DOHH2 (cell line): ENCODE results near the gene HMCN2.

Experiments used
- EZH2phosphoT487 ChIP-seq: fragments of 200-600 bp; sonication (generic); IDR thresholded peaks from 2 replicates; pipeline ENCODE4 v1.6.1; 2017; ENCODE audit warnings: borderline replicate concordance, mild to moderate bottlenecking, antibody characterized with exemption, low read length, moderate library complexity, mixed read lengths
- TF ChIP-seq, protein P1 (sequence below): fragments of 200-600 bp; sonication (generic); IDR thresholded peaks from one replicate; pipeline ENCODE4 v1.5.1; 2014; ENCODE audit warnings: antibody characterized with exemption, mild to moderate bottlenecking, low read depth, low read length; ENCODE audit not compliant: poor library complexity, severe bottlenecking

DNA sequence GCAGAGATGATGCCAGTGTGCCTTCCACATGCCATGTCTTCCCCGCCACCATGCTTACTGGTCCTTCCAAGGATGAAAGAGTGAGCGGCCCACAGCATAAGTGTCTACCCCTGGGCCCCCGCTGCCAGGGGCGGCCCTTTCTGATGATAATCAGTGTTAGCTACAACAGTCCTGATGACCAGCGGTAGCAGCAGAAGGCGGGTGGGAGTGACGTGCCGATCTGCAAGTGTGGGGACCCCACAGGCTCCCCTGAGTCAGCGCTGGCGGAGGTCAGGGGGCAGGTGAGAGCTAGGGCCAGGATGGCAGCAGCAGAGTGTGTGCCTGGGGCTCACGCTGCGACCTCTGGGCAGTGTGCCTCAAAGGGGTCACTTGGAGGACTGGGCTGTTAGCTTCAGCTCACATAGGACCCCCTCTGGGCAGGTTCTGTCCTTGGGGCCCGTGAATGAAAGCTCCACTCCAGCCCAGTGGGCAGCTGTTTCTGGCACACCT, 80.4 kb downstream of the HMCN2 start:
- TF ChIP-seq, protein P1, sequence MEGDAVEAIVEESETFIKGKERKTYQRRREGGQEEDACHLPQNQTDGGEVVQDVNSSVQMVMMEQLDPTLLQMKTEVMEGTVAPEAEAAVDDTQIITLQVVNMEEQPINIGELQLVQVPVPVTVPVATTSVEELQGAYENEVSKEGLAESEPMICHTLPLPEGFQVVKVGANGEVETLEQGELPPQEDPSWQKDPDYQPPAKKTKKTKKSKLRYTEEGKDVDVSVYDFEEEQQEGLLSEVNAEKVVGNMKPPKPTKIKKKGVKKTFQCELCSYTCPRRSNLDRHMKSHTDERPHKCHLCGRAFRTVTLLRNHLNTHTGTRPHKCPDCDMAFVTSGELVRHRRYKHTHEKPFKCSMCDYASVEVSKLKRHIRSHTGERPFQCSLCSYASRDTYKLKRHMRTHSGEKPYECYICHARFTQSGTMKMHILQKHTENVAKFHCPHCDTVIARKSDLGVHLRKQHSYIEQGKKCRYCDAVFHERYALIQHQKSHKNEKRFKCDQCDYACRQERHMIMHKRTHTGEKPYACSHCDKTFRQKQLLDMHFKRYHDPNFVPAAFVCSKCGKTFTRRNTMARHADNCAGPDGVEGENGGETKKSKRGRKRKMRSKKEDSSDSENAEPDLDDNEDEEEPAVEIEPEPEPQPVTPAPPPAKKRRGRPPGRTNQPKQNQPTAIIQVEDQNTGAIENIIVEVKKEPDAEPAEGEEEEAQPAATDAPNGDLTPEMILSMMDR = no peak
- no peak for TF ChIP-seq EZH2phosphoT487
